Fibroblast of skin of left quadriceps (primary cell): ENCODE results near the gene D2HGDH.
"Not testable (repeated sequence)": the region's sequence is repeated elsewhere in the genome, so short reads cannot be mapped to it uniquely, and the experiment has no call there.

Experiments used
- DNase-seq, 2 experiments: peaks; one replicate each; pipeline ENCODE4 v3.0.0-alpha.2; 2013; ENCODE audit warnings: low read depth in 2 of 2

D2HGDH gene

GRCh38 chr2:241724975-241725870 is 9.2 kb upstream of the D2HGDH start:
- no peak for DNase-seq

DNA sequence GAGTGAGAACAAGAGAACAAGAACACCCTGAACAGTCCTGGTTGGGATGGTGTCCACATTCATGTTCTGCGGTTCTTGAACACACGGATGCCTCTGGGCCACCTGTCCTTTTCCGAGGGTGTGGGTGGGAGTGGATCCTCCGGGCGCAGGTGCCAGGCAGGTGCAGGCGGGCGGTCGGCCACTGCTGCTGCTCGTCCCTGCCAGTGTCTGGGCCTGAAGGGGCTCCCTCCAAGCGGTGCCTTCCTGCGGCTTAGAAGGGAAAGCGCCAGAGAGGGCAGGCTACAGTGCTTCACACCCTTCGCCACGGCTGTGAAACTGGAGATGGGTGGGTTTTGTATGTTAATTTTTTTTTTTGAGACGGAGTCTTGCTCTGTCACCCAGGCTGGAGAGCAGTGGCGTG is 8.0 kb upstream of the D2HGDH start:
- no peak for DNase-seq

DNA sequence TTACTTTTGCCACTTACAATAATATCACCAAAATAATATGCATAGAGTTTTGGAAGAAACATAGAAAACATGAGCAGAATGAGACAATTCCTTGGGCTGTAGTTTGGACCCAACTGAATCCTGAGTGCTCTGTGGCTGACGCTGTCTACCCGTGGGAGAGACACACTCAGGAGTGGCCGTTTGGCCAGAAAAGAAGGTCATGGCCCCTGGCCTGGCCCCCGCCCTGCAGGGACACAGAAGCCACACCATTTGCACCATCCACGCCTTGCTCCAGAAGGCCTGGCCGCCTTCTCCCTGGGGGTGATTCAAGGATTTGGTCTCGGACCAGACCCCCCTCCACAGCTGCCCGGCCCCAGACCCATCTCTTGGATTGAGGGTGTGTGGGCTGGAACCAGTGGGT is 6.4 kb upstream of the D2HGDH start:
- DNase-seq, result no peak

DNA sequence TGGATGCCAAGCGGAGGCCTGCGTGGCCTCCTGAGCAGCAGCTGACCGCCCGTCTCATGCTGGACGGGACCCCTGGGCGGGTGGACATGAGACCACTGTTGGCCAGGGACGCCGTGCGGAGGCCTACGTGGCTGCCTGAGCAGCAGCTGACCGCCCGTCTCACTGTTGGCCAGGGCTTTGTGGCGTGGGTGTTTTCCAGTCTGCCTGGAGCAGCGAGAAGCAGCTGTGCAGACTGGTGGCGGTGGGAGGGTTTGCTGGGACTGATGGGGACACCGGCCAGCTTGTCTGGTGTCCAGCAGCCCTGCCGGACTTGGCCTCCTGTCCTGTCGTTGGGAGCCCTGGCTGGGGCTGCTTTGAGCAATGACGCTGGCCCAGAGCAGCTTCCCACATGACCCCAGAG is 5.8 kb upstream of the D2HGDH start:
- DNase-seq, result no peak

DNA sequence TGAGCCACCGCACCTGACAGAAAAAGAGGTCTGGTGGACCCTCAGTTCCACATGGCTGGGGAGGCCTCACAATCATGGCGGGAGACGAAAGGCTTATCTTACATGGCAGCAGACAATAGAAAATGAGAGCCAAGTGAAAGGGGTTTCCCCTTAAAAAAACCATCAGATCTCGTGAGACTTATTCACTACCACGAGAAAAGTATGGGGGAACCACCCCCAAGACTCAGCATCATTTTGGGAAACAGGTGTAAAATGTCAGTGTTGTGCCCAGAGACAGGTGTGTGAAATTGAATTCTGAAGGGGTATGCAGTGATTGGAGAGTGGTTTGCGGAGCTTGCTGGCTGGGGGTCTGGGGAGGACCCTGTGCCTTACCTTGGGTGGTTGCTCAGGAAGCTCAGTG is 4.6 kb upstream of the D2HGDH start:
- no peak for DNase-seq

- DNase-seq, result no peak
Observed at GRCh38 chr2:241730671-241731293, 3.6 kb upstream of the D2HGDH start.

- DNase-seq, result not testable (repeated sequence)
Observed at GRCh38 chr2:241732513-241733186, 1.8 kb upstream of the D2HGDH start.

DNA sequence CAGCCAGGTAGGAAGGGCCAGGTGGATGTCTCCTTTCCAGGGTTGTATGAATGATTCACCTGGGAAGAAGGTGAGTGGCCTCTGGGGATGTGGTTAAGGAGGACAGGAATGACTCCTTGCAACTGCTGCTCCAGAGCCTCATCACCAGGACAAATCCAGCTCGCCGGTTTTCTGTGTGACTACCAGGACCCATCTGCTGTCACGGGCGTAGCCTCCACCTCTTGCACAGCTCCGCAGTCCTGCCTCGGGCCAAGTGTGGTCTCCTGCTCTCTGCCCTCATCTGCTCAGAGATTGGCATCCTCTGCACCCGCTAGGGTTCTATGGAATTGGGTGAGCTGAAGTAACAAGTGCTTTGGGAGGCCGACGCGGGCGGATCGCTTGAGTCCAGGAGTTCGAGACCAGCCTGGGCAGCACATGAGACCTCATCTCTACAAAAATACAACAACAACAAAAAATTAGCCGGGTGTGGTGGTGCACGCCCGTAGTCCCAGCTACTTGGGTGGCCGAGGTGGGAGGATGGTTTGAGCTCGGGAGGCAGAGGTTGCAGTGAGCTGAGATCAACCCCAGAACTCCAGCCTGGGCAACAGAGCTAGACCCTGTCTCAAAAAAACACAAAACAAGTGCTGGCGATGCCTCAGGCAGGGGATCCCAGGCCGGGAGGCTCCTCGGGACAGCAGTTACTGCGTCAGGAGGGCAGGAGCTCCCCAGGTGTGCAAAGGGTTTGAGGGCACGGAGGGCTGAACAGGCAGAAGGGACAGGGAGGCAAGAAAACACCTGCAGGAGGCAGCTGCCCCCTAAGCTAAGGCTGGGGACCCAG is 831 bp upstream of the D2HGDH start:
- no peak for DNase-seq

DNA sequence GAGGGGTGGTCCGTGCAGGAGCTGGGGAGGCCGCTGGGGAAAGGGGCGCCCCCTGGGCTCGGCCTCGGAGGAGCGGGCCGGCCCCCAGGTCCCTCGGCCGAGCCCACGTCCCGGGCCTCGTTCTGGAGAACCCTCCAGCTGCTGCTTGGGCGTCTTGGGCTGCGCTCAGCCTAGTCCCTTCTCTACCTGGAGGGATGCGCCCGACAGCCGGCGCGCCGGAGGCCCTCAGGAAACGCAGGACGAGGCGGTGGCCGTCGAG is 293 bp upstream of the D2HGDH start:
- no peak for DNase-seq

- DNase-seq, result no peak
Observed at GRCh38 chr2:241736111-241736510, 1.7 kb downstream of the D2HGDH start.

- no peak for DNase-seq
Observed at GRCh38 chr2:241738040-241738686, 3.7 kb downstream of the D2HGDH start.

GRCh38 chr2:241739177-241739576 is 4.7 kb downstream of the D2HGDH start:
- DNase-seq, result no peak

DNA sequence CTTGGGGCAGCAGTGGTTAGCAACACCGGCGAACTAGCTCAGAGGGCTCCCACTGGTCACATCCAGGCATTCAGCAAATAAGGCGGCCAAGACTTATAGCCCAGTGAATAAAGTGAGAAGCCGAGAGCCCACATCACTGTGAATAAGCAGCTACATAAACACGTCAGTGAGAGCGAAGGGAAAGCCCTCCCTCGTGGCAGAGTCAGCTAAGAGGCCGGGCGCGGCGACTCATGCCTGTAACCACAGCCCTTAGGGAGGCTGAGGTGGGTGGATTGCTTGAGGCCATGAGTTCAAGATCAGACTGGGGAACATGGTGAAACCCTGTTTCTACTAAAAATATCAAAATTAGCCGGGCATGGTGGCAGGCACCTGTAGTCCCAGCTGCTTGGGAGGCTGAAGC is 5.2 kb downstream of the D2HGDH start:
- DNase-seq, result no peak

DNA sequence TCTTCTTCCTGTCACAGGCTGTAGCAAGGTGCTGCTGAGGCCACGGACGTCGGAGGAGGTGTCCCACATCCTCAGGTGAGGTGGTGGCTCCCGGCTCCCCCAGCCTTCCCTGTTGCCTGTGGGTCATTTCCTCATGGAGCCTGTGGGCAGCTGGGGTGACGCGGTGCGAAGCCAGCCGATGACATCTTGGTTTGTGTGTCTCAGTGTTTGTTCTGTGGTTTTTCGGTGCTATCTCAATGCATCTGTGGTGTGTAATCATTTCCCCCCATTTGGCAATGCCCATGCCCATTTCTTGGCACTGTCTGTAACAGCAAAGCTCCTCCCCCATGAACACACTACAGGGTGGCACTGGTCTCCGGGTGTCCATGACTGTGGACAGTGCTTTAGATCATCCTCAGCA is 6.6 kb downstream of the D2HGDH start:
- no peak for DNase-seq

DNA sequence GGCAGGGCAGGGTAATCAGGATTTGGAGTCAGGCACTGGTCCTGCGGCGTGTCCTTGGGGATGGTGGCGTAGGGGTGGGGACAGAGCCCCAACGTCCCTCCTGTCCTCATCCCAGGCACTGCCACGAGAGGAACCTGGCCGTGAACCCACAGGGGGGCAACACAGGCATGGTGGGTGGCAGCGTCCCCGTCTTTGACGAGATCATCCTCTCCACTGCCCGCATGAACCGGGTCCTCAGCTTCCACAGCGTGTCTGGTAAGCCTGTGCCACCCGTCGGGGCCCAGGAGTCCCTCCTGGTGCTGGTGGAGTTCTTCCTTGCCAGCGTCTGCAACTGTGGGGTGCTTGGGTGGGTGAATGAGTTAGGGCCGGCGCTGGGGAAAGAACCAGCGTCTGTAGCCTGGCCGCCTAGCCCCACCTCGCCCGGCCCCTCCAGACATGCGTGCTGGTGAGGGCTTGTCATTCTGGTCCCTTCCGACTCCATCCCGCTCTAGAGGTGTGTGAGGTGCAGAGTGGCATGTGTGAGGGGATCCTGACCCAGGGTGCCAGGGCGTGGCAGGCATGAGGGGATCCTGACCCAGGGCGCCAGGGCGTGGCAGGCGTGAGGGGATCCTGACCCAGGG is 8.0 kb downstream of the D2HGDH start:
- DNase-seq, result no peak

DNA sequence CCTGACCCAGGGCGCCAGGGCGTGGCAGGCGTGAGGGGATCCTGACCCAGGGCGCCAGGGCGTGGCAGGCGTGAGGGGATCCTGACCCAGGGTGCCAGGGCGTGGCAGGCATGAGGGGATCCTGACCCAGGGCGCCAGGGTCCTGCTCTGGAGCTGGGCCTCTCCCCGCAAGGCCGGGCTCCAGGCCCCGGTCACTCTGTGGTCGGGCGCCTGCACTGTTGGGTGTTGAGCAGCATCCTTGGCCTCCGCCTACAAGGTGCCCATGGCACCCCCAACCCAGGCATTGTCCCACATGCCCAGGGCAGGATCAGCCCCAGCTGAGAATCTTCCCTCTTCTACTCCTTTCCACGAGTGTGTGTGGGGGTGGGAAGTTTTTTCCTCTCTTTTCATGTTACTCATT is 8.6 kb downstream of the D2HGDH start:
- DNase-seq, result not testable (repeated sequence)

- no peak for DNase-seq
Observed at GRCh38 chr2:241743620-241744019, 9.2 kb downstream of the D2HGDH start.

- no peak for DNase-seq
Observed at GRCh38 chr2:241744028-241744754, 9.8 kb downstream of the D2HGDH start.

- DNase-seq, result no peak
Observed at GRCh38 chr2:241745276-241745675, 10.8 kb downstream of the D2HGDH start.

DNA sequence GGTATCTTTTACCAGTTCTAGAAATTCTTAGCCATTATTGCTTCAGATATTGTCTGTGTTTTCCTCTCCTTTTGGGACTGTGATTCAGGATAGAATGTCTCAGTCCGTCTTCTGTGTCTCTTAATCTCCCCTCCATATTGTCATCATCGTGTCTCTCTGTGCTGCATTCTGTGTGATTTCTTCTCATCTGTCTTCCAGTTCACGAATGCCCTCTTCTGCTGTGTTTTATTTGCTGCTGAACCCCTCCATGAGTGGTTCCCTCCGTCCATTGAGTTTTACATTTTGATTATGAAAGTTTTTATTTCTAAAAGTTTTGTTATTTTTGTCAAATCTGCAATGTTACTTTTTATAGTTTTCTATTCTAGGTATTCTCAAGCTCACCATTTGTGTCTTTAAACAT is 11.7 kb downstream of the D2HGDH start:
- no peak for DNase-seq
